HG03196 (cell line): ENCODE measurements around the gene NOS1.

Experiments used
- ATAC-seq: cut with Tn5 transposase; IDR thresholded peaks from one replicate; pipeline ENCODE4 v1.9.1; 2021; ENCODE audit not compliant: unreplicated experiment

The NOS1 gene

GRCh38 chr12:117331691-117332090, 29.7 kb downstream of the NOS1 start:
- no peak for ATAC-seq

DNA sequence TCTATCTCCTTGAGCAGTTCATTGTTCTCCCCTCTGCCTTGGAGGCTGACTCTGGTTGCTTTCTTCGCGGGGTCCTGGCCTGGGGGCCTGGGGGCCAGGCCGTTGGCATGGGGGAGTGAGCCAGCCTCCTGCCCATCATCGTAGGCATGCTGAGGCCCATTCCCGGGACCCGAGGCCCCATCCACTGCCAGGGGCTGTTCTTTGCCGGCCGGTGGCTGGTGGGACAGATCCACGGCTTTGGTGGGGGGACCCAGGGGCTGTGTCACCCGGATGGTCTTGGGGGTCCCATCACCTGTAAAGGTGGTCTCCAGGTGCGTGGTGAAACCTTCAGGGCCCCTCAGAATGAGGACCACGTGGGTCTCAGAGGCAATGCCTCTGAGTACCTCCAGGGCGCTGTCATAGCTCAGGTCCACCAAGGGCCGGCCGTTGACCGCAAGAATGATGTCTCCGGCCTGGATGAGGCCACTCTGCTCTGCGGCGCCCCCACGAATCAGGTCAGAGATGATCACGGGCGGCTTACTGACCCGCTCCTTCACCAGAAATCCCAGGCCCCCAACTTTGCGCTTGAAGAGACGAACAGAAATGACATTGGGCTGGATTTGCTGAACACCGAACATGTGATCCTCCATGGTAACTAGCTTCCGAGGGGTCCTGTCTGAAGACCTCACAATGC, 30.8 kb downstream of the NOS1 start:
- ATAC-seq = no peak

DNA sequence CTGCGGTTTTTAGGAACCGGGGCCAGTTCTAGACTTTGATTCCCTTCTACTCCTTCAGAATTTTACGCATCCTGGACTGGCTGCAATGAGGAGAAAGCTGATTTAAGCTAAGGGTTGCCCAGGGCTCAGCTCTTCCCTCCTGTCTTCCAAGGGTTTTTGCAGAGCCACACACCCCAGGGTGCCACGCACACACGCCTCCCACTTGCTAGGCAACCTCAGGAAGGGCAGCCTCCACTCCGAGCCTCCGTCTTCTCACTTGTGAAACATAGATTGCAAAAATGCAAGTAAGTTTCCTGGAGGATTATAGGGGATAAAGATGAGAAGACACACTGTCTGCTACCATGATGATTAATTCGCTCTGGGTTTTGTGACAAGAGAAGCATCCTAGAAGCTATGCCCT, 31.7 kb downstream of the NOS1 start:
- no peak for ATAC-seq

DNA sequence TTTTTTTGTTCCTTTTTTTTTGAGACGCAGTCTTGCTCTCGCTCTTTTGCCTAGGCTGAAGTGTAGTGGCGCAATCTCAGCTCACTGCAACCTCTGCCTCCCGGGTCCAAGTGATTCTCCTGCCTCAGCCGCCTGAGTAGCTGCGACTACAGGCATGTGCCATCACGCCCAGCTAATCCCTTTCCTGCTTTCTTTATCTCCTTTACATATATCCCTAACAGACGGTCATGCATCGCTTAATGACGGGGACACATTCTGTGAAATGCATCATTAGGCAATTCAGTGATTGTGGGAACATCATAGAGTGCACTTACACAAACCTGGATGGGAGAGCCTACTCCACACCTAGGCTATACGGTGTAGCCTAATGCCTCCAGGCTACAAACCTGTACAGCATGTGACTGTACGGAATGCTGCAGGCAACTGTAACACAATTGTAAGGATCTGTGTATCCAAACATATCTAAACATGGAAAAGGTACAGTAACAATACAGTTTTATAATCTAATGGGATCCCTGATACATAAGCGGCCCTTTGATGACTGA, 32.8 kb downstream of the NOS1 start:
- ATAC-seq = no peak

DNA sequence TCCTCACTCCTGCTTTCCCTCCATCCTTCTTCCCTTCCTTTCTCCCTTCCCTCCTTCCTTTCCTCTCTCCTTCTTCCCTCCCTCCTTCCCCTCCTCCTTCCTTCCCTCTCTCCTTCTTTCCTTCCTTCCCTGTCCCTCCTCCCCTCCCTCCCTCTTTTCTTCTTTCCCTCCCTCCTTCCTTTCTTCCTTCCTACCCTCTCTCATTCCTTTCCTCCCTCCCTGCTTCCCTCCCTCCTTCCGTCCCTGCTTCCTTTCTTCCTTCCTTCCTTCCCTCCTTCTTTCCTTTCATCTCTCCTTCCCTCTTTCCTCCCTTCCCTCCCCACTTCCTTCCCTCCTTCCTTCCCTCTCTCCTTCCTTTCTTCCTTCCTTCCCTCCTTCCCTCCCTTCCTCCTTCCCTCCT, 39.0 kb downstream of the NOS1 start:
- no peak for ATAC-seq

- no peak for ATAC-seq
These were observed 39.9 kb downstream of the NOS1 start for GRCh38 chr12:117321572-117321971.

DNA sequence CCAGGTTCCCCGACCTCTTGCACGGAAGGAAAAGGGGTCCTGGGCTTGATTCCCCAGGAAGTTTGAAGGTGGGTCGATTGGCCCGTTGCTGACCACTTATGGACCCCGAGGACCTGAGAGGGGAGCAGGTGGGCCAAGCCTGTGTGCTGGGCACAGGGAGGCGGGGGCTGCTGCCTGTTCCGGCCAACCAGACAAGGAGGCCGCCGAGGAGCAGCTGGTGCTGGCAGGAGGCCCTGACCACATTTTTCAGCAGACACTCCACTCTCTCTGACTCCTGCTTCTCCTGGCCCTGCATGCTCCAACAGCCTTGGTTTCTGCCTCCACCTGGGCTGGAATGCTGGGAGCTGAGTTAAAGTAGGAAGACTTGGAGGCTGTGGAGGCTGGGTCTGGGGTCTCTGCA, 42.8 kb downstream of the NOS1 start:
- ATAC-seq = no peak

- no peak for ATAC-seq
These were observed 45.1 kb downstream of the NOS1 start for GRCh38 chr12:117316336-117316735.

- ATAC-seq = no peak
These were observed 47.5 kb downstream of the NOS1 start for GRCh38 chr12:117313926-117314325.

GRCh38 chr12:117312770-117313169, 48.7 kb downstream of the NOS1 start:
- ATAC-seq = no peak

DNA sequence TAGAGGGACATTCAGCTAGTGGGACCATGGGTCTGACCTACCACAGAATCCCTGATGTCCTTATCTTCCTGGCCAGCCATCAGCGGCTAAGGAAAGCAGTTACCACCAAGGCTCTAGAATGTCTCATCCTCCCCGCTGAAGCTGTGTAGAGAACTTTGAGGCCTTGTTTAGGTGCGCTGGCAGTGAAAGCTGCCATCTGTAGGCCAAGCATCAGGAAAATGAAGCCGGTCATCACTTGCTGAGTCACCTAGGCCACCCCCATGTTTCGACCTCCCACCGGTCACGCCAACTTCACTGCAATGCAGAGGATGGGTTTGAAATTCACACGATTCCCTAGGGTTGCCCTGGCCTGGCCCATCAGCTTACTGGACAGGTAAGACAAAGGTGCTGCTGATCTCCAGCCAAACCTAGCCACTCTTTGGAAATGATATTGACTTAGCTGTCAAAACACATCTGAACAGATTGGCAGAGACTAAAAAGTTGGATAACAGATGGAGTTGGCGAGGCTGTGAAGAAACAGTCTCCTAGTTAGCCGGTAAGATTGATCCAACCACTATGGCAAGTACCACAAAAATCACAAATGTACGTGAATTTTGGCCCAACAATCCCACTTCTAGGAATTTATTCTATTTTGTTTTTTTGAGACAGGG, 52.0 kb downstream of the NOS1 start:
- ATAC-seq = no peak

- no peak for ATAC-seq
These were observed 61.3 kb downstream of the NOS1 start for GRCh38 chr12:117300174-117300573.

- ATAC-seq = no peak
These were observed 62.7 kb downstream of the NOS1 start for GRCh38 chr12:117298648-117299225.

DNA sequence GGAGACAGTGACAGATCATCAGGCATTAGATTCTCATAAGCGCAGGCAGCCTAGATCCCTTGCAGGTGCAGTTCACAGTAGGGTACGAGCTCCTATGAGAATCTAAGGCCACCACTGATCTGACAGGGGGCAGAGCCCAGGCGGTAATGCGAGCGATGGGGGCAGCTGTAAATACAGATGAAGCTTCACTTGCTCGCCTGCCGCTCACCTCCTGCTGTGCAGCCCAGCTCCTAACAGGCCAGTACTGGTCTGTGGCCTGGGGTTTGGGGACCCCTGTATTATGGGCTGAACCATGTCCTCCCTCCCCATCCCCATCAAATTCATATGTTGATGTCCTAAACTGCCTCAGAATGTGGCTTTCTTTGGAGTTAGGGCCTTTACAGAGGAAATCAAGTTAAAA, 63.2 kb downstream of the NOS1 start:
- no peak for ATAC-seq

GRCh38 chr12:117294189-117294603, 67.2 kb downstream of the NOS1 start:
- no peak for ATAC-seq

GRCh38 chr12:117293510-117293909, 67.9 kb downstream of the NOS1 start:
- ATAC-seq = no peak

DNA sequence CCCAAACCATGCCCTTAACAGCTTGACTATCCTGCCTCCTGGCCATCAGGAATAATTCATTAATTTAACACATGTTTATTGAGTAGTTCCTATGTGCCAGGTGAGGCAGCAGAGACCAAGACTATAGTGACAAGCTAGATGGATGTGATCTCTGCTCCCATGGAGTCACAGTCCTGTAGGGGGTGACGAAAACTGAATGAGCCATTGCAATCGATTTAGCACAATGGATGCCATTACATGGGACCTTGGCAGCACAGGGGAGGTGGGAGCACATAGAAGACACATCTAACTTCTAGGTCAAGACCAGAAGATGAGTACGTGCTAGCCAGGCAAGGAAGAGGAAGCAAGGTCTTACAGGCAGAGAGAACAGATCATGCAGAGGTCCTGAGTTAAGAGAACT, 68.7 kb downstream of the NOS1 start:
- no peak for ATAC-seq

- no peak for ATAC-seq
These were observed 77.3 kb downstream of the NOS1 start for GRCh38 chr12:117284140-117284539.

DNA sequence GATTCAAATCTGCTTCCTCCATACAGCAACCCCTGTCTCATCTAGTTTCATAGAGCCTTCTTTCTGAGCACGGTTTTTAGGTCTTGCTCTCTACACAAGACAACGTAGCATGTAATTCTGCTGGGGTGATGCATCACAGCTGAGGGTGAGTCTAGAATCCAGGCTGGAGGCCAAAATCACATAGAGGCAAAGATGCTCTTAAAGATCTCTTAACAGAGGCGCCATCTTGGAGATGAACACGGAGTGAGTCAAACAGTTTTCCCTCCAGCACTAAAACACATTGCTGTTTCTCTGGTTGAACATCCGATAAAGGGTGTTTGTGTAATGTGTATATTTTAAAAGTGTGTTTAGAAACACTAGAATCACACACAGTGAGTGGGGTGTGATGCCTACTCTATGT, 78.9 kb downstream of the NOS1 start:
- no peak for ATAC-seq

GRCh38 chr12:117280019-117280680, 81.3 kb downstream of the NOS1 start:
- no peak for ATAC-seq

- no peak for ATAC-seq
These were observed 81.8 kb downstream of the NOS1 start for GRCh38 chr12:117279606-117280005.

GRCh38 chr12:117277875-117278274, 83.6 kb downstream of the NOS1 start:
- ATAC-seq = no peak
